GM21576 (cell line): ENCODE data around the gene TMEM107.

Source experiments
- ATAC-seq: cut with Tn5 transposase; IDR thresholded peaks from one replicate; pipeline ENCODE4 v1.9.1; 2021; ENCODE audit warnings: mild to moderate bottlenecking, moderate library complexity; ENCODE audit not compliant: unreplicated experiment

Gene TMEM107

DNA sequence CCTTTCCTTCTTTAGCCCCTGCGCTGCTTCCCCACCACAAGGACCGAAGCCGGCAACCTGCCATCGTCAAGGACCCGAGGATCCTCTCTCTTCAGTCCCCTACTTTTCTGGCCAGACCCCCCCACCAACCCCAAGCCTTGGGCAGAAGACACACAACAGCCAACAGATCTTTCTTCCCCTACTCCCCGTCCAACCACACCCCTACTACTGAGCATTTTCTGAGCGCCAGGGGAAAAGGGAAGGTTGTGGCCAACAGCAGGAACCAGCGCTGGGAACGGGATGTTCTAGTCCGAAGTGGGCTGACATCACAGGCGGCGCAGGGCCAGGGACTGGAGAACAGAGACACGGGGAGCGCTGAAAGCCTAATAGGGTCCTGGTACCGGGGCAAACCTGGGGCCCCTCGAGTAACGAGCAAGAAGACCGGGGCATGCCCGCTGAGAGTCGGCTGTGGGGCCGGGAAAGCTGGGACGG is 24.5 kb downstream of the TMEM107 start:
- no peak for ATAC-seq

DNA sequence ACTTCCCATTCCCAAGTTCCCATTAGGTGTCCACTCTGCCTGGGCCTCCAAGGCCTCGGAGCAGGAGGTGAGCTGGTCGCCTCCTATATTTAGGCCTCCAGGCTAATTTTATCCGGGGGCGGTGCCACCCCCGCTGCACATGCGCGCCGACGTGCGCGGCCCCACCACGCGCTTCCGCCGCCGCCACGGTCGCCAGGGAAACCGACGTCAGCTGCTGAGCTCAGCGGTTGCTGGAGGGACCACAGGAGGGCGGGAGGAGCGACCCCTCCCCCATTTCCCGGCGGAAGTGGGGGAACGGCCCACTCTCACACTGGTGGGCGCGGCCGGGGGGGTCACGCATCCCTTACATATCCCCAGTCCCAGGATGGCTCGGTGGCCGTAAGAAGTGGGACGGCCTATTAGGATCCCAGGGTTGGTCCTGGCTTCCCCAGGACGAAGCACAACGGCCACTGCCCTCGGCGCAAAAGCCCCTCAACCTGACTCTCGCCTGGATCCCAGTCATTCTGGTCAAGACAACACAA is 25.0 kb downstream of the TMEM107 start:
- peak; percentile 37 for ATAC-seq

DNA sequence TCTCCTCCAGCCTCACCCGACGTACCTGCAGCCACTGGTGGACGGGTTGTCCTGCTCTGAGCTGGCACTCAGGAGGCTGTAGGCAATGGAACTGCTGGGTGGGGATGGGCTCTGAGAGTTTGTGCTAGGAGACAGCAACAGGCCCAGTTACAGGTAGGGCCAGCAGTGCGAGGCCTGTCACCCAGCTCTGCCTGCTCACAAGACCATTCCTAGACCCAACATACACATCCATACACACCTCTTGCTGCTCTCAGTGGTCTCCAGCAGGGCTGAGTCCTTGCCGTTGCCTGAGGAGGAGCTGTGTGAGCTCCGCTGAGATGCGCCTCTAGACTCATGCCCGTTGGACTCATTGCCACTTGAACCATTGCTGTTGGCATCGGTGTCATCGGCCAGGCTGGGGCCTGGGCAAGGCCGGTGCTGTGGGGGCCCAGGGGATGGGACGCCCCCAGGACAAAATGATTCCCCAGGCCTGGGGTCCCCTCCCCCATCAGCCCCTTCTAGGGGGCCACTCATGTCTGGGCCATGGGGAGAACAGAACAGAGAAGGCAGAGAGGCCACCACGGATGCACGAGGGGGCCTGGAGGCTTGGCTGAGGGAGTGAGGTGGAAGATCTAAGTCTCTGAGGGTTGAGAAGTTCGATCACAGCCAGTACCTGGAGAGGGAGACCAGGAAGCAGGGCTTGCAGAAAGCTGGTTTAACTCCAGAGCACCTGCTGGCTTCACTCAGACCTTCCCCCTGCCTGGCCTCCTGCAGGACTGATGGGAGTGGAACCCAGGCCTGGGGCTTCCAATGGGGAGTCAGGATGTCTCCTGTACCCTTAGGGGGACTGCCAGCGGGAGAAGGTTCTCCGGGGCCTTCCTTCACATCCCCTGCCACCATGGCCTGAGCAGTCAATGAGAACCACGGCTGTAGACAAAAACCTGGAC is 25.7 kb downstream of the TMEM107 start:
- ATAC-seq: no peak

DNA sequence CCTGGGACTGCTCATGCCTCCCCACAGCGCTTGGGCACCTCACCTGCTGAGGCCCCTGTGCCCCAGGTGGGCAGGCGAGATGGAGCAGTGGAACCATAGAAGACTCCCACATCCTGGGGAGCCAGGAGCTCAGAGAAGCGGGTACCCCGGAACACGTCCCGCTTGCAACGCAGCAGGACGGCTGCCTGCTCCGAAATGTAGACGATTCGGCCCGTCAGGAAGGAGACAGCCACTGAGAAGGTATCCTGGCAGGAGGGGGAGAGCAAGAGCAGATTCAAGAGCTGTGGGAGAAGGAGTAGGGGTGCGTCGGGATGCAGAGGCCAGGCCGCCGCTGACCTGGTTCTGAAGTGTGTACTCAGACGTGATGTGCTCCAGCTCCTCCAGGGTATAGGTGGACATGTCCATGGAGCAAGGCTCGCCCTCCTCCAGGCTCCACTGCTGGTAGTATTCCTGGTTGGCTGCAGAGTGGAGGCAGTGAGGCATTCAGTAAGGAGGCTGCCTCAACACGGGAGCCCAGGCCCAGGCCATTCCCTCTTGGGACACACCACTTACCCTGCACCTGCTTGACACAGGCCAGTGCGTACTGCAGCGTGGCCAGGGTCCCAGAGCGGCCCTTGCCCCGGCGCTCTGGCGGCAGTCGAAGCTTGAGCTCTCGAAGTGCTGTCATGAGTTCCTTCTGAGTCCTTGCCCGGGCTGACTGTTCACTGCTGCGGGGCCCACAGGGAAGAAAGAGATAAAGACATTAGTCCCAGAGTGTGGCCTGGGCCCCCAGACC is 26.6 kb downstream of the TMEM107 start:
- no peak for ATAC-seq

DNA sequence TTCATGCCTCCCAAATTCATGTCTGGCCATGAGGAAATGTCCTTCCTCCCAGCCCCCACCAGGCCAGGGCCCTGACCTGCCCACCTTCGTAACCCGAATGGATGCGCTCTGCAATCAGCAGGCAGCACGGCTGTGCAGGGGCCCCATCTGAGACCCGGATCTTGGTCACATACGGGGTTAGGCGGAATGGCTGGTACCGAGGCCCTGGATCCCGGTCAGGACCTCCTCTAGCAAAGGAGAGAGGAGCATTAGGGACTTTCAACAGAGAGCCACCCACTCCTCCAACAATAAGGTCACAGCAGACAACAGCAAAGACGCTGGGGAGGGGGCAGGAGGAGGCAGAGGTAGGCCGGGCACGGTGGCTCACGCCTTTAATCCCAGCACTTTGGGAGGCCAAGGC is 27.6 kb downstream of the TMEM107 start:
- no peak for ATAC-seq

DNA sequence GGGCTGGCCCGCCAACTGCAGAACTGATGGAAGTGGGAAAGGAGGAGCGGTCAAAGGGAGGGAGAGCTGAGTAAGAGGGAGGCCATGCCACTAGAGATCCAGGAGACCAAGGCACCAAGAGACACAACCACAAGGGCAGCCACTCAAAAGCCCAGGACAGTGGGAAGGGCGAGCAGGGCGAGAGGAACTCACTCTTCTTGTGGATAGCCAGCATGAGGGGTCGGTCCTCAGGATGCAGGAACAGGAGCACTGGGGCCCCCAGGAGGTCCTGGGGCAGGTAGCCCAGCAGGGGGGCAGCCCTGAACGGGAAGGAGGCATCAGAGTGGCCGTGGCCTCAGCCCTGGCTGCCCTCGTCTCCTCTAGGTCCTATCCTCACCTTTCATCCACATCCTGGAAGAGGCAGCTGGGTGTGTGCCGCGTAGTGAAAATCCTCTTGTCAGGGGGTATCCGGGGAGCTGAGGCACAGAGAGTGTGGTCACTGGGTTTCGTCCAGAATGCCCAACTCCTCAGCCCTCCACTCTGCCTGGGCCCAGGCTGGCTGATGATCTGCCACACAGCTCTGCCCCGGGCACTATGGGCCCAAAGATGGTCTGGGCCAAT is 28.3 kb downstream of the TMEM107 start:
- ATAC-seq: no peak

DNA sequence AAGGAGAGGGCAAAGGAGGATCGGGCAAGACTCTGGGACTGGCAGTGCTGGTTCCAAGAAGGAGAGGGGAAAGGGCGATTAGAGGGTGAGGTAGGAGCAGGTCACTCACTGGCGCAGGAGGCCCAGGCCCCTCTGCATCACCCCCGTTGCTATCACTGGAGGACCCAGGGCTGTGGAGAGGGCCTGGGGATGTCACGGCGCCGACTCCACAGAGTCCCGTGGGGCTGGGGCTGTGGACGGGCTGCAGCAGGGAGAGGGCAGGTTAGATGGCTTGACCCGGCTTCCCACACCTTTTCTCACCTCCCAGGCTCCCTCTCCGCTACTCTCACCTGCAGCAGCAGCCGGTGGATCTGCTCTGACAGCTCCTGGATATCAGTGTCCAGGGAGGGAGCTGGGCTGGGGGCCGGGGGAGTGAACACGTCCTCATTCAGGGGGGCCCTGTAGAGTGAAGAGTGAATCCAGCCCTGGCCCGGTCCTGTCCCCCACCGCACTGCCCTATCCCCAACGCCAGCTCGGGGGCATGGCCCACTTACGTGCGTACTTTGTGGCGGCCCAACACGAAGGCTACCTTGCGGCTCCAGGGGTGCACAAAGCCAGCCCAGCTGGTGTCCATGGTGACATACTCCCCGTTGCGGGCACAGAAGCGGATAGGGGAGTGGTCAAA is 28.9 kb downstream of the TMEM107 start:
- no peak for ATAC-seq

DNA sequence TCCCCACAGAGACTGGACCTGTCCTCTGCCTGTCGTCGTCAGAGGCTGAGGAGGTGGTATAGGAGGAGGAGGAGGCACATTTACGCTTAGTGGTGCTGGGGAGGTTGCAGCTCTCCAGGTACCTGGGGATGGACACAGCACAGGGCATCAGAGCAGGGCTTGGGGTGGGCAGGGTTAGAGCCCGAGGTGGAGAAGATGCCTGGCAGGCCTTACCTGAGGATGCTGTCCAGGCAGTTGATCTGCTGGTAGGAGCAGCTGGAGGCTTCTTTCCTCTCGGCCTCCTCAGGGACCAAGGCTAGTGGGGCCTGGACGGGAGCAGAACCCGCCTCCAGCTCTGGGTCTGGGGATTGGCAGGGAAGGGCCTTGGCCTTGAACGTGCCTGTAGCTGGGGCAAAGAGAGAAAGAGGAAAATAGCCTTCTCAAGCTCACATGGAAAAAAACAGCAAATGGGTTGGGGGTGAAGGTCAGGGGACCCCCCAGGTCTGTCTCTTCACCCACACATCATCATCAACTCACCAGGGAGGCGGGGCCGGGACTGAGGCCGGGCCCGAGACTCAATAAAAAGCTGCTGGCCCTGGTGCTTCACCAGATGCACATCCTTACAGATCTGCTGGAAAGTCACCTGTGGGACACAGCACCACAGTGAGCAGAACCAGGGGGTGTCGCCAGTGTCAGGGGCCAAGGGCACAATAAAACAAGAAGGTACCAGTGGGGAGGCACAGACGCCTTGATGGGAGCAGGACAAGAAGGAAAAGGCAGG is 29.6 kb downstream of the TMEM107 start:
- ATAC-seq: no peak

DNA sequence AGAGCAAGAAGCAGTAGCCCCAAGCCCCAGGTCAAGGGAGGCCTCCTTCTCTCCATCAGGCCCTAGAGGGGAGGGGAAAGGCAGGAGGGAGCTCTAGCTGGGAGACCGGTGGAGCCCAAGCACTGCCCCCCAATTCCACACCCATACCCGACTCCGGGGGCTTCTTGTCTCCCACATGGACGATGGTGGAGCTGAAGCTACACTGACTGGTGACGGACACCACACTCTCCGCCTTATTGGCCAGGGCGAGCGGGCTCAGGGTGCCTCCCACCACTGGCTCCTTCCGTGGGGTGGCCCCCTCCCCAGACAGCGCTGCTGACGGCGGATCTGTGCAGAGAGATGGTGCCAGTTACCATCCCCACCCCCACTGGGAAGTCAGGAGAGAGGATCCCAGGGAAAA is 30.4 kb downstream of the TMEM107 start:
- ATAC-seq: no peak

DNA sequence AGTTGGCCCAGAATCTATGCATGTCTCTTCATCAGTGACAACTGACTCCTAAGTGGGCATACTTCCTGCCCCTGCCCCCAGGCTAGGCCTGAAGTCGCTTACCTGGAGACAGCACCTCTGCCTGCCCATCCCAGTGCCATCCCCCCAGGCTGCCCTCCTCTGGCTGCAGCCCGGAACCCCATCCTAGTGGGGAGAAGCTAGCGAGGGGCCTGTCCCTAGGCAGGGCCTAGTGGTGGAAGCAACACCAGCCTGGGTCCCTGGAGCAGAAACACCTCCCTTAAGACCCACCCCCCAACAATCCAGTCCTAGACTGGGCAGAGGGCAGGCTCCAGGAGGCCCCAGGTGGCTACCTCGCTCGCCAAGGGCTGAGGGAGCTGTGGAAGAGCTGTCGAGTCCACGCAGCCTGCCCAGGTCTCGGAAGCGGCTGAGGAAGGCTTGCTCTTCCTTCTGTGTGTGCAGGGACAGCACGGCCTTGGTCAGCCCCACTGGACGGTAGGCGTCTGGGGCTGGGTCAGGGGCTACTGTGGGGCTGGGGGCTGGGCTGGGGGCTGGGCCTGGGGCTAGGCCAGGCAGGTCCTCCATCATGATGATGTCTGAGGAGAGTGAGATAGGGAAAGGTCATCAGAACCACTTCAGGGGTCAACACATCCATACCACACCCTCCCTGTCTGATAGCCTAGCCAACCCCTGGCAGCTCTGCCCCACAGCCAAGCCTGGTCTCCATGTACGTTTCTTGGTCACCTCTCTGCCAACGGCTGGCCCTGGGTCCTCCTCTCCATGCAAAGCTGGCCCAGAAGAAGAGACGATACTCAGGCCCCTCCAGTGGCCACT is 31.6 kb downstream of the TMEM107 start:
- ATAC-seq: no peak

DNA sequence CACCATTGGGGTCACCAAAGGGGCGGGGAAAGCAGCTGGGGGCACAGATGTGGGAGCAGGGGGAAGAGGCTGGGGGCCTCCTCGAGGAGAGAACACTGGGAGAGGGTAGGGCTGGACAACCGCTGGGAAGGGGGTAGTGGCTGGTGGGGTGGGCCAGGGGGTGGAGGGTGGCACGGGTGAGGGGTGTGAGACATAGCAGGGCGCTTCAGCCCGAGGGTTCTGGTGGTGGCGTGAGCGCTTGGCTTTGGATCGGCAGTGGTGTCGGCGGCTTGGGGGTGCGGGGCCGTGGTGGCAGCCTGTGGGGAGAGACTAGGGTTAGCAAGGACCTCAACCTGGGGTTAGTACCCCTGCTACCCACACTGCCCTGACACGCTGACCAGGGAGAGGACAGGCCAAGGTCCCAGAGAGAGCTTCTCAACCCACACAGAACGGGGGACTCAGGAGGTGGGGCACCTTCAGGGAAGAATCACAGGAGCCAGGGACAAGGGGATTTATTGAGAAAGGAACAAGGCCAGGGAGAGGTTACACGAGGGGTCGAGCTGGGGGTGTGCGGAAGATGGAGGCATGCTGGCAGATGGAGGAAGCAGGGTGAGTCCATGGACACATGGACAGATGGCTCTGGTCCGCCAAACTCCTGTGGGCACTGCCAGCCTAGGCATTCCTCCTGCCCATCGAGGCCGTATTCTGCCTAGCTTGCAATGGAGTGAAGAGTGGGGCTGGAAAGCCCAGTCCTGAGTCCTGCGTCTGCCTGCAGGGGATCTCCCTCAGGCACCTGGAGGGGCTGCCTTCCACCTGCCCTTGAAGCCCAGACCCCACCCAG is 32.4 kb downstream of the TMEM107 start:
- ATAC-seq: no peak

DNA sequence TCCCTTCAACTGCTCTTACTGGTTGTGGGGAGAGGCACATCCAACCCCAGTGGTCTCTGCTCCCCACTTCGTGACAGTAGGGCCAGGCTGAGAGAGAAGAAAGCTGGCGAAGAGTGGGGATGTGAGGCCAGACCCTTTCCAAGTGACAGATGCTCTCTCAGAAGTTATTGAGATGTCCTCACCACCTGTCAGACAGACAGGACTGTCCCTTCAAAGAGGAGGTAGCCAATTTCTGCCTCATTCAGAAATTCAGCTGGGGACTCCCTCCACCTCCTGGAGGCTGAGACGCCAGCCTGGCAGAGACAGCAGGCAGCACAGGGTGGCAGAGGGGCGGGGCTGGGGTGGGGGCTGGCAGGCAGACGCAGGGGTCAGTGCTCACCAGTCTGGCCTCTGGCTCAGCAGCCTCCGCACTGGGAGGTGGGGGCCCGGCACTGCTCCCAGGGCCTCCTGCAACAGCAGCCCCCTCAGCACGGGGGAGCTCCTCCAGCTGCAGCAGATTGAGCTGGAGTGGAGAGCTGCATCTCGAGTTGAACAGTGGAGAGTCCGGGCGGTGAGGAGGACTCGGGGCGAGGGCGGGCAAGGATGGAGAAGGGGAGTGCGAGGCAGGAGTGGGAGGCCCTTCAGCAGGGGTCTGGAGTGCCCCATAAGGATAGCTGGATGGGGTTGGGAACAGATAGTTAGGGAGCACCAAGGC is 33.1 kb downstream of the TMEM107 start:
- no peak for ATAC-seq

DNA sequence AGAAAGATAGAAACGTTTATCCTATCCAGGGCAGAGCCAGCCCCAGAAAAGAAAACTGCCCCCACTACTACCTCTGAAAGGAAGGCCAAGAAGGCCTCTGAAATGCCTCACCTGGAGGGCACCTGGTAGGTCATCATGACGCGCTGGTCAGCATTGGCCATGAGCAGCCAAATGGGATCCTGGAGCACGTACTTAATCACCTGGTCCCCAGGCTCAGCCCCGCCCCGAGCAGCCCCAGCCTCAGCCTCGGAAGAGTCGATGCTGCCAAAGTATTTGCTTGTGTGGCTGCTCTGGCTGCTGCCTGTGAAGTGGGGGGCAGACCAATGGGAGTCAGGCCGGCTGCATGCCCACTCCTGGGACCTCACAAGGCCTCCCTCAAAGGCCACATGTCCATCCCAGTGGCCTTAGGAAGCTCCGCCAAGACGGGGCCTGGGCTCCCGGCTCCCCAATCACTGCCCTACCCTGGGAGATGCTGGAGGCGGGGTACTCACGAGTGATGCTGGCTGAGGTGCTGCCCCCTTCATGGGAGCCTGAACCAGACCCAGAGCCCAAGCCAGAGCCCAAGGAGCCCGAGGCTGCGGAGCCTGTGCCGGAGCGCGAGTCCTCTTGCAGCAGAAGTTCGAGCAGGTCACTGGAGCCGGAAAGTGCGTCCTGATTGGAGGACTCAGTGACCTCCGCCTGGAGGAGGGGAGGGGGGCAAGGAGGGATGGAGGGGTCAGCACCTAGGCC is 33.9 kb downstream of the TMEM107 start:
- ATAC-seq: no peak

DNA sequence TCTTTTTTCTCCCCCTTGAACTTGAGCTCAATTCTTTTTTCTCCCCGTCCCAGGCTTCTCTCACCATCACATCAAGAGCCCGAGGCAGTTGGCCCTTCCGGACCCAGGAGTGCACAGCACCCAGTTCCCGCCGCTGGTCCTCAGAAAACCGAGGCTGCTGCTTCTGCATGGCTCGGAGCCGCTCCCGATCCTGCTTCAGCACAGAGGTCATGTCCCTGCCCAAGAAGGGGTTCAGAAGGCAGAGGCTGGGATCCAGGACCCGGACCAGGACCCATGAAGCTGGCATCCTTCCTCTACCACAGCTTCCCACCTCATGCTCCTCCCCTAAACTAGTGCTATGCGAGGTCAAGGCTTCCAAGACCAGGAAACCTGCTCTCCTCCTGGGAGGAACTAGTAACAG is 34.4 kb downstream of the TMEM107 start:
- no peak for ATAC-seq

DNA sequence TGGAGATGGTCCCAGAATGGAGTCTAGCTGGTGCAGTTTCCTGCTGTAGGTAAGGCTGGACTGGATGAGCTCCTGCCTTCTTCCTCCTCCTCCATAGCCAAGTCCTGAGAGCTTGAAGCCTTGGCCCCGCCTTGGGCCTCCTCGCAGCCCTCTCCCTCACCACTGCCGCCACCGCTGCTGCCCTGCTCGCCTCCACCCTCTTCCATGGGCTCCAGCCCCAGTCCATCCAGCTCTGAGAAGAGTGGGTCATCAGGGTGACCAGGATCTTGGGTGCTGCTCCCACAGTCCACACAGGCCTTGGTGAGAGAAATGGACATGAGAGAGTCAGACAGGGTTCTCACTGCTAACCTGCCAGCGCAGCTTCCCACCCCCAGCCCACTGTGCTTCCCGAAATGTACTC is 35.1 kb downstream of the TMEM107 start:
- ATAC-seq: no peak

DNA sequence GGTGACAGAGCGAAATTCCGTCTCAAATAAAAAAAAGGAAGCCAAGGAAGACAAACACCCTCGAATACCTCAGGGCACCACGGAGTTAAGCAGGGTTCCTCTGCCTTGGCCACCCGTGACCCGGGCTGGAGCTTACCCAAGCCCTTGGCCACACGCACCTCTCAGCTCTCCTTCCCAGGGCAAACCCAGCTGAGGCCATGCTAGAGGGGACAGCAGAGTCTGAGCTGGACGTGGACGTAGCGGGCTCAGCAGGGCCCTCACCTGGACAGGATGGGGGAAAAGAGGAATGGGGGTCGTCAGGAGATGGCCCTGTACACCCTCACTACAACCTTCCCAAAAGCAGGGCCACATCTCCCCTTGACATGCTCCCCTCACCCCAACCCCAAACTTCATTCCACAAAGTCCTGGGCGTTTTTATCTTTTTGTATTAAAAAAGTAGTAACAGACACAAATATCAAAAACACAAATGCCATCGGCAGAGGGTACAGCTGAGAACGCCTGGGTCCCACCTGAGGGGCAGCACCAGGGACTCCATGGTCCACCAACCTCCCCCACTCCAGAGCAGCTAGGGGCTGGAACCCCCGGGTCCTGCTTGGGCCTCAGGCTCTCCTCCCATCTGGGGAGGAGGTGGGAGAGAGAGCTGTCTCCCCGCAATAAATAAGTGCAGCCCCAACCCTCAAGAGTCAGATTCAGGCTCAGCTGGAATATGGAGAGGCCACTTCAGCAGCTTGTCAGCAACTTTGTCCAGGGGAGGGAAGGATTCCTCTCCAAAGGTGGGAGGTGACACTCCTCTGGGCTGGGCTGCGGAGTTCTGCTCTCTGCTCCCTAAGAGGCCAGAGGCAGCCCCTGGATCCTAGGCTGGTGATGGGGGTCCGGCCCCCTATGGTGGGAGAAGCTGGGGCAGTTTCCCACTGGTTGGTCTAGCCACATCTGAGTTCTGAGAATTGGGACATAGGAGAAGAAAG is 35.8 kb downstream of the TMEM107 start:
- ATAC-seq: no peak
